Measurements from ENCODE around the gene FASTK.

The FASTK gene

GRCh38 chr7:151077705-151078232 is 2.8 kb downstream of the FASTK start:
- DNase-seq (ENCODE audit: low spot score): no peak
- in situ Hi-C loops (cut with MboI; ENCODE audit: low sequenced_read_pairs, unreplicated experiment): no loop called here
- no peak for TF ChIP-seq CTCF (IDR thresholded peaks at IDR 0.05; ENCODE audit: borderline replicate concordance, control extremely low read depth, extremely low read depth, insufficient read depth, missing control alignments)

- DNase-seq (ENCODE audit: low spot score): no peak
- TF ChIP-seq CTCF (IDR thresholded peaks at IDR 0.05; ENCODE audit: borderline replicate concordance, control extremely low read depth, extremely low read depth, insufficient read depth, missing control alignments): no peak
- in situ Hi-C loops (cut with MboI; ENCODE audit: low sequenced_read_pairs, unreplicated experiment): no loop called here
Measured at GRCh38 chr7:151076863-151077704, 3.5 kb downstream of the FASTK start.

- DNase-seq (ENCODE audit: low spot score): no peak
- in situ Hi-C loops (cut with MboI; ENCODE audit: low sequenced_read_pairs, unreplicated experiment): no loop called here
- no peak for TF ChIP-seq CTCF (IDR thresholded peaks at IDR 0.05; ENCODE audit: borderline replicate concordance, control extremely low read depth, extremely low read depth, insufficient read depth, missing control alignments)
Measured at GRCh38 chr7:151075978-151076426, 4.6 kb downstream of the FASTK start.

- no peak for TF ChIP-seq CTCF (IDR thresholded peaks at IDR 0.05; ENCODE audit: borderline replicate concordance, control extremely low read depth, extremely low read depth, insufficient read depth, missing control alignments)
- no peak for DNase-seq (ENCODE audit: low spot score)
- in situ Hi-C loops (cut with MboI; ENCODE audit: low sequenced_read_pairs, unreplicated experiment): no loop called here
Measured at GRCh38 chr7:151075662-151075971, 5.0 kb downstream of the FASTK start.

GRCh38 chr7:151074817-151075661 is 5.6 kb downstream of the FASTK start:
- in situ Hi-C loops (cut with MboI; ENCODE audit: low sequenced_read_pairs, unreplicated experiment): no loop called here
- TF ChIP-seq CTCF (IDR thresholded peaks at IDR 0.05; ENCODE audit: borderline replicate concordance, control extremely low read depth, extremely low read depth, insufficient read depth, missing control alignments): no peak
- no peak for DNase-seq (ENCODE audit: low spot score)

GRCh38 chr7:151073990-151074389 is 6.6 kb downstream of the FASTK start:
- DNase-seq (ENCODE audit: low spot score): no peak
- no peak for TF ChIP-seq CTCF (IDR thresholded peaks at IDR 0.05; ENCODE audit: borderline replicate concordance, control extremely low read depth, extremely low read depth, insufficient read depth, missing control alignments)
- in situ Hi-C loops (cut with MboI; ENCODE audit: low sequenced_read_pairs, unreplicated experiment): no loop called here

Data from GM13976 (cell line).